ENCODE measurements around the gene AFAP1.

AFAP1 gene

DNA sequence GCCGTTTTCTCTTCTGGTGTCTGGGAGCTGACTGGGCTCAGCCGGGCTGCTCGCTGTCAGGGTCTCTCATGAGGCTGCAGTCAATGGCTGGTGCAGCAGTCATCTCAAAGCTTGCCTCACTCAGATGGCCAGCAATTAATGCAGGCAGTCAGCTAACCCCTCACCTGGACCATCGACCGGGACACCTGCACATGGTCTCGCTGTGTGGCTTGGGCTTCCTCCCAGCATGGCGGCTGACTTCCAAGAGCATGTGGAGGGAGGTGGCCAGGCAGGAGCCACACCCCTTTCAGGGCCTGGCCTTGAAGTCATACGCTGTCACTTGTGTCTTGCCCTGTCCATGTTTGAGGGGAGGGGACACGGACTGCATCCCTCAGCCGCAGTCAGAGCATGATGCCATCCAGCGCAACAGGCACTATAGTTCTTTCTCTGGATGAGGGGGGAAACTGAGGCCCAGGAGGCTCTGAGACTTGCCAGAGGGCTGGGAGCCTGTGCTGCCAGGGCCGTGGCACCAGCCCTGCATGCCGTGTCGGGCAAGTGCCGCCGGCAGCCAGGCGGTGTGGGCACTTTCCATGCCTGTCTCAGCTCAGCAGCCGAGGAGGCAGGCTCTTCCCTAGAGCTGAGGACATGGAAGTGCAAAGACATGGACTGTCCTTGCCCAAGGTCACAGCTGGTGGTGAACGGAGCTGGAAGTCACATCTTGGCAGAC, 201.8 kb downstream of the AFAP1 start:
- DNase-seq (ENCODE audit: low read depth in 2 of 2): no peak
- TF ChIP-seq, protein P1, sequence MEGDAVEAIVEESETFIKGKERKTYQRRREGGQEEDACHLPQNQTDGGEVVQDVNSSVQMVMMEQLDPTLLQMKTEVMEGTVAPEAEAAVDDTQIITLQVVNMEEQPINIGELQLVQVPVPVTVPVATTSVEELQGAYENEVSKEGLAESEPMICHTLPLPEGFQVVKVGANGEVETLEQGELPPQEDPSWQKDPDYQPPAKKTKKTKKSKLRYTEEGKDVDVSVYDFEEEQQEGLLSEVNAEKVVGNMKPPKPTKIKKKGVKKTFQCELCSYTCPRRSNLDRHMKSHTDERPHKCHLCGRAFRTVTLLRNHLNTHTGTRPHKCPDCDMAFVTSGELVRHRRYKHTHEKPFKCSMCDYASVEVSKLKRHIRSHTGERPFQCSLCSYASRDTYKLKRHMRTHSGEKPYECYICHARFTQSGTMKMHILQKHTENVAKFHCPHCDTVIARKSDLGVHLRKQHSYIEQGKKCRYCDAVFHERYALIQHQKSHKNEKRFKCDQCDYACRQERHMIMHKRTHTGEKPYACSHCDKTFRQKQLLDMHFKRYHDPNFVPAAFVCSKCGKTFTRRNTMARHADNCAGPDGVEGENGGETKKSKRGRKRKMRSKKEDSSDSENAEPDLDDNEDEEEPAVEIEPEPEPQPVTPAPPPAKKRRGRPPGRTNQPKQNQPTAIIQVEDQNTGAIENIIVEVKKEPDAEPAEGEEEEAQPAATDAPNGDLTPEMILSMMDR (IDR thresholded peaks at IDR 0.05; ENCODE audit: low read depth, low read length): no peak
- no peak overlapping the region for H3K4me3 ChIP-seq (replicated peaks in 1 of 2; ENCODE audit: low read depth in 2 of 2, low read length in 2 of 2)

DNA sequence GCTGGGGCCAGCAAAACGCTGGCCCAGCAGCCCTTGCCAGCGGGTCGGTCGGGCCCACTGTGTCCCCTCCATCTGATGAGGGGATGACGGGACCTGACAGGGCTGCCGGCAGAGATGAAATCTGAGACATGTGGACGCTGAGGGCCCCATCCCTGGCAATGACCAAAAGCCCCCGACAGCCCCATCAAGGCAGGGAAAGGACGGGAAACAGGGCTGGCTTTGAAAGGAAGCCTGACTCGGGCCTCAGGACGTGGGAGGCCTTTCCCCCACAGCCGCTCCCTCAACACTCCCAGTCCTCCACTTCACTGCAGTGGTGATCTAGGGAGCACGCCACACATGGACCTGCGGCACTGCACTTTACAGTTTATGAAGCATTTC, 202.4 kb downstream of the AFAP1 start:
- TF ChIP-seq, protein P1 (IDR thresholded peaks at IDR 0.05; ENCODE audit: low read depth, low read length): no peak
- DNase-seq (ENCODE audit: low read depth in 2 of 2): no peak
- H3K4me3 ChIP-seq (replicated peaks in 1 of 2; ENCODE audit: low read depth in 2 of 2, low read length in 2 of 2): no peak overlapping the region

DNA sequence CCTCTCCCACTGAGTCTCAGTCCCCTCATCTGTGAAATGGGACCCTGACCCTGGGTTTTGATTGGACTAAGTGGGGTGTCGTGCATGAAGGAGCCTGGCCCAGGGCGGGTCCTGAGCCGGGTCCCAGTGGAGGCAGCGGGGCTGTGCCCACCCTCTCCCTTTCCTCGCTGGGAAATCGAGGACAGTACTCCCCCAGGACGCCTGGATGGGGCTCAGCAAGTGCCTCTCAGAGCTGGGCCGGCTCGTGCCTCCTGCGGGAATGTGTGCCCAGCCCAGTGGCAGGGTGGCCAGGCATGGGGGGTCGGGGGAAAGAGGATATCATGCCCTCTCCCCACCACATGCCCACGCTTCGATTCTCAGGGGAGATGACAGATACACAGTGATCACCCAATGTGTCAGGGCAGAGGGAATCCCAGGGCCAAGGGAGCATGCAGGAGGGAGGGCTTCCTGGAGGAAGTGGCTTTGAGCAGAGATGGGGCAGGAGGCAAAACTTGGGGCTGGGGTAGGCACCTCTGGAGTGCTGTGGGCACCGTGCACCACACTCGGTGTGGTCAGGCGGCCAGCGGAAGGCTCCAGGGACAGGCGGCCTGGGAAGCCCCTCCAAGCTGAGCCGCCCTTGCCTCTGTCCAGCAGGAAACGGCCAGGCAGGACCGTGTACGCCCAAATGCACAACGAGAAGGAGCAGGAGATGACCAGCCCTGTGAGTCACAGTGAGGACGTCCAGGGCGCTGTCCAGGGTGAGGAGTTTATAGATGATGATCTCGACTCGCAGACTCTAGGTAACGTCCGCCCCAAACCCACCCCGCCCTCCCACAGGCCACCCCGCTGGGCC, 203.0 kb downstream of the AFAP1 start:
- DNase-seq (ENCODE audit: low read depth in 2 of 2): peak in 1 of 2 donors; percentile 53
- TF ChIP-seq, protein P1 (IDR thresholded peaks at IDR 0.05; ENCODE audit: low read depth, low read length): no peak

DNA sequence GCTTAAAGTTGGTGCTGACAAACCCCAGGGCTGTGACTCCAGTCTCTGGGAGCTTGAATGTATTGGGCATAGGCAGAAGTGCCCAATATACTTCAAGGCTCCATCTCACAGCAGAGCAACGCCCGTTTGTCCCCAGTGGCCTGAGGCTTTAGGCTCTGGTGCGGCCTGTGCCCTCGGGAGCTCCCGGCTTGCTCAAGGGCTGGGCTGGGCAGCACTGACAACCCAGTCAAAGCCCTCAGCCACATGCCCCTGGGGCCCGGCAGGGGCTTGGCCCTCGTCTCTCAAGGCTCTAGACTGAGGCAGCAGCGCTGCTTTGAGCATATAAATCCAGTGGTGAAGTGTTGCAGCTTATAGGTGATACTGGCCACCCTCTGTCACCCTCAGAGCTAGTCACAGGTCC, 203.7 kb downstream of the AFAP1 start:
- no peak overlapping the region for H3K4me3 ChIP-seq (replicated peaks in 1 of 2; ENCODE audit: low read depth in 2 of 2, low read length in 2 of 2)
- TF ChIP-seq, protein P1 (IDR thresholded peaks at IDR 0.05; ENCODE audit: low read depth, low read length): no peak
- DNase-seq (ENCODE audit: low read depth in 2 of 2): no peak

More for the DNA sequence above, 203.0 kb downstream of the AFAP1 start:
- H3K4me3 ChIP-seq (replicated peaks in 1 of 2; ENCODE audit: low read depth in 2 of 2, low read length in 2 of 2): no peak overlapping the region

DNA sequence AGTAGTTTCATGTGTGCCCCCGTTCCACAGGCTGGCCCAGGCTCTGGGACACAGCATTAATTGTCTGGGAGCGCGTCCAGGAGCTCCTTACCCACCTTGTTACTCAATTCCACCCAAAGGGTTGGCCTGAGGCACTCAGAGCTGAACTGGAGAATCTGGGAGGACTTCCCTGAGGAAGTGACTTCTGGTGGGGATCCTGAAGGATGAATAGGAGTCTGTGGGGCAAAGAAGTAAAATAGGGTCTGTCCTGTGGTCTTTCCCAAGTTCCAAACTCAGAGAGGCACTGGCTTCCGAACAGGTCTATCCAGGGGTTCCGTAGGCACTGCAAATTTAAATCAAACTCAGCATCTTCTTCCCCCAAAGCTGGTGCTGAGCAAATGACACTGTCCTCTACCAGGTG, 204.3 kb downstream of the AFAP1 start:
- TF ChIP-seq, protein P1 (IDR thresholded peaks at IDR 0.05; ENCODE audit: low read depth, low read length): no peak
- H3K4me3 ChIP-seq (replicated peaks in 1 of 2; ENCODE audit: low read depth in 2 of 2, low read length in 2 of 2): no peak overlapping the region
- no peak for DNase-seq (ENCODE audit: low read depth in 2 of 2)

DNA sequence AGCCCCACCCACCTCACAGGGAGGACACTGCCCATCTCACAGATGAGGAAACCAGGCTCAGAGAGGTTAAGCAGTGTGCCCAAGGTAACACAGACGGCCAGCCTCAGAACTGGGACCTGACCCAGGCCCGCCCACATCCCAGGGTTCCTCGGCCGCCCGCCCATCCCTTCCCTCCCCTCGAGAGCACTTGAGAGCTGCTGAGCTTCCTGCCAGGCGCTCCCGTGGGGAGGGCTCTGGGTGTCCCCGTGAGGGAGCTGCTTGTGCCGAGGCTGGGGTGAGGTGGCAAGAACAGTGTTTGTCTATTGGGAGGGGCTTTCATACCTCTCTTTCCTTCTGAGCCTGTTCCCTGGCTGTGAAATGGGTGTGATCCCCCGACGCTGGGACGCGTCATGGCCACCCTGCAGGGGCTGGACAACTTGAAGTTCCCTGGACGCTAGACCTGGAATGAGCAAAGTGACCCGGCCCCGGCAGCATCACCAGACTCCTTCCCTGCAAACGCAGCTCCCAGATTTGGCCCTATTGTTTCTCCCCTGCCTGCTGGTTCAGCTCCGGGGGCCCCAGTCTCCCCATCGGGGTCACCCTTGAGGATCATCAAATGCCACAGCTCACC, 204.9 kb downstream of the AFAP1 start:
- H3K4me3 ChIP-seq (replicated peaks in 1 of 2; ENCODE audit: low read depth in 2 of 2, low read length in 2 of 2): no peak overlapping the region
- no peak for DNase-seq (ENCODE audit: low read depth in 2 of 2)
- TF ChIP-seq, protein P1 (IDR thresholded peaks at IDR 0.05; ENCODE audit: low read depth, low read length): no peak
